Liver (tissue), 9 donors: ENCODE measurements around the gene RASGRF1. TPM values are rescaled to one million over a fixed set of nuclear protein-coding genes. Genes with fewer than 3 reads are reported as not detected.
A peak's percentile ranks its signal among the peaks of the same experiment; 100 is the strongest.

Experiments
- DNase-seq: peaks from one replicate; pipeline ENCODE4 v3.0.0-alpha.2; 2017; ENCODE audit warnings: low spot score
- H3K27ac ChIP-seq, 2 donors: one replicate each; pipeline ENCODE4 v1.7.0; 2013; ENCODE audit warnings: inconsistent platforms in 2 of 2, low read length in 2 of 2, control low read depth in 1 of 2, low read depth in 1 of 2, mild to moderate bottlenecking in 1 of 2
- H3K27me3 ChIP-seq, 4 donors: one replicate each; pipeline versions ENCODE4 v1.6.1 to v1.7.0; 2013; ENCODE audit warnings: low read length in 3 of 4, inconsistent platforms in 1 of 4, mild to moderate bottlenecking in 1 of 4, moderate library complexity in 1 of 4; ENCODE audit not compliant: control insufficient read depth in 4 of 4, insufficient read depth in 4 of 4
- H3K36me3 ChIP-seq, 4 donors: one replicate each; pipeline versions ENCODE4 v1.6.1 to v1.7.0; 2013; ENCODE audit warnings: low read length in 3 of 4, mild to moderate bottlenecking in 3 of 4, low read depth in 1 of 4, moderate library complexity in 1 of 4; ENCODE audit not compliant: control insufficient read depth in 4 of 4, insufficient read depth in 3 of 4
- H3K4me1 ChIP-seq, 4 donors: one replicate each; pipeline versions ENCODE4 v1.6.1 to v1.7.0; 2013; ENCODE audit warnings: low read length in 3 of 4, mild to moderate bottlenecking in 3 of 4, moderate library complexity in 1 of 4; ENCODE audit not compliant: control insufficient read depth in 4 of 4, insufficient read depth in 4 of 4
- H3K4me3 ChIP-seq, 3 donors: one replicate each; pipeline versions ENCODE4 v1.6.1 to v1.7.0; 2013; ENCODE audit warnings: low read length in 3 of 3, control low read depth in 1 of 3, low read depth in 1 of 3, mild to moderate bottlenecking in 1 of 3
- H3K9ac ChIP-seq, 2 donors: one replicate each; pipeline ENCODE4 v1.7.0; 2013; ENCODE audit warnings: low read length in 2 of 2, mild to moderate bottlenecking in 2 of 2, moderate library complexity in 2 of 2, control low read depth in 1 of 2, low read depth in 1 of 2
- H3K9me3 ChIP-seq, 4 donors: one replicate each; pipeline versions ENCODE4 v1.6.1 to v1.7.0; 2013; ENCODE audit warnings: low read length in 3 of 4; ENCODE audit not compliant: control insufficient read depth in 4 of 4
- ATF3 ChIP-seq: IDR thresholded peaks from 2 replicates; pipeline ENCODE4 v1.6.1; 2016; ENCODE audit warnings: antibody characterized with exemption
- EGR1 ChIP-seq, 2 donors: IDR thresholded peaks; 2 replicates each; pipeline ENCODE4 v1.6.1; 2016 to 2018; ENCODE audit warnings: antibody characterized with exemption in 2 of 2, low read depth in 2 of 2
- FOXA1 ChIP-seq: IDR thresholded peaks from 2 replicates; pipeline ENCODE4 v1.6.1; 2016; ENCODE audit warnings: antibody characterized with exemption
- FOXA2 ChIP-seq: IDR thresholded peaks from 2 replicates; pipeline ENCODE4 v1.6.1; 2016; ENCODE audit warnings: antibody characterized with exemption
- GABPA ChIP-seq, 2 donors: IDR thresholded peaks in 1 of 2; conservative IDR thresholded peaks in 1 of 2; 2 replicates each; pipeline ENCODE4 v1.6.1; 2016; ENCODE audit warnings: antibody characterized with exemption in 2 of 2, mild to moderate bottlenecking in 1 of 2, moderate library complexity in 1 of 2
- HNF4A ChIP-seq, 2 donors: conservative IDR thresholded peaks; 2 replicates each; pipeline ENCODE4 v1.6.1; 2016; ENCODE audit warnings: antibody characterized with exemption in 2 of 2, mild to moderate bottlenecking in 2 of 2
- HNF4G ChIP-seq: IDR thresholded peaks from 2 replicates; pipeline ENCODE4 v1.6.1; 2016; ENCODE audit warnings: antibody characterized with exemption
- JUND ChIP-seq, 2 donors: IDR thresholded peaks; 2 replicates each; pipeline ENCODE4 v1.6.1; 2016; ENCODE audit warnings: antibody characterized with exemption in 2 of 2
- NR2F2 ChIP-seq: IDR thresholded peaks from 2 replicates; pipeline ENCODE4 v1.6.1; 2016; ENCODE audit warnings: antibody characterized with exemption
- REST ChIP-seq: IDR thresholded peaks from 2 replicates; pipeline ENCODE4 v1.6.1; 2016; ENCODE audit warnings: antibody characterized with exemption, mild to moderate bottlenecking
- RXRA ChIP-seq, 2 donors: IDR thresholded peaks; 2 replicates each; pipeline ENCODE4 v1.6.1; 2017 to 2018; ENCODE audit warnings: antibody characterized with exemption in 2 of 2, mild to moderate bottlenecking in 1 of 2
- SP1 ChIP-seq: IDR thresholded peaks from 2 replicates; pipeline ENCODE4 v1.6.1; 2018; ENCODE audit warnings: antibody characterized with exemption, mild to moderate bottlenecking
- TAF1 ChIP-seq: conservative IDR thresholded peaks from 2 replicates; pipeline ENCODE4 v1.6.1; 2016; ENCODE audit warnings: antibody characterized with exemption, mild to moderate bottlenecking
- YY1 ChIP-seq: IDR thresholded peaks from 2 replicates; pipeline ENCODE4 v1.6.1; 2016; ENCODE audit warnings: antibody characterized with exemption, mild to moderate bottlenecking
- ZBTB33 ChIP-seq: IDR thresholded peaks from 2 replicates; pipeline ENCODE4 v1.6.1; 2016; ENCODE audit warnings: antibody characterized with exemption
- WGBS: extraction: QIAGEN DNeasy Blood & Tissue Kit; methylation state at CpG from one replicate; pipeline ENCODE4 v1.1.7; 2013; 5-methylcytosine and 5-hydroxymethylcytosine counted together
- polyA plus RNA-seq, 2 donors: library from polyadenylated mRNA; stranded (reverse) in 1 of 2; unstranded in 1 of 2; fragments of 200-250 nt in 1 of 2; fragments of >200 nt in 1 of 2; fragmentation: Nextera tagmentation in 1 of 2; extraction: Ambion mirVana in 1 of 2; gene quantifications; one replicate each; pipeline versions ENCODE4 v1.2.1 to v1.2.3, GENCODE V29; 2013 to 2015
- total RNA-seq, 2 donors: library from RNA; depleted of rRNA; stranded (reverse); fragments of >200 nt; gene quantifications; one replicate each; pipeline ENCODE4 v1.2.3, GENCODE V29; 2014
- TF ChIP-seq, protein P1 (sequence below): IDR thresholded peaks from 2 replicates; pipeline ENCODE4 v1.6.1; 2016; ENCODE audit warnings: antibody characterized with exemption
- TF ChIP-seq, protein P2 (sequence below): fragments of 150-350 bp; IDR thresholded peaks from 2 replicates; pipeline ENCODE4 v1.5.1; 2017; ENCODE audit warnings: improper control_type of control experiment, low read depth, low read length; ENCODE audit not compliant: missing input control
- donor health status: healthy.
- donor health status: healthy.
- donor health status: healthy.
- donor health status: healthy.
- donor health status: healthy.

RASGRF1 gene
- total and polyA plus RNA-seq, 4 donors, result 0.28 TPM; not detected in 3

GRCh38 chr15:78949461-78949860, 141.1 kb downstream of the RASGRF1 start:
- H3K9me3 ChIP-seq, result no peaks in the 10 kb centered on the region
- 0% methylated on average over 1 of the region's 1 CpG for WGBS
- no peaks in the 10 kb centered on the region for H3K36me3 ChIP-seq
- no peak overlapping the region for H3K4me3 ChIP-seq
- no peak overlapping the region for H3K9ac ChIP-seq
- no peak for DNase-seq
- peaks cover 9 to 38% (median 28%) of the 10 kb centered on the region in 4 donors for H3K4me1 ChIP-seq
- TF ChIP-seq ATF3, result no peak
- TF ChIP-seq TAF1, result no peak
- TF ChIP-seq EGR1 (IDR thresholded peaks at IDR 0.05; ENCODE audit: low read depth in 2 of 2), result no peak
- TF ChIP-seq JUND (IDR thresholded peaks at IDR 0.05), result no peak
- TF ChIP-seq, protein P1, sequence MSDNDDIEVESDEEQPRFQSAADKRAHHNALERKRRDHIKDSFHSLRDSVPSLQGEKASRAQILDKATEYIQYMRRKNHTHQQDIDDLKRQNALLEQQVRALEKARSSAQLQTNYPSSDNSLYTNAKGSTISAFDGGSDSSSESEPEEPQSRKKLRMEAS, result no peak
- TF ChIP-seq ZBTB33, result no peak
- peak overlapping the region; percentile 84 to 92 for H3K27ac ChIP-seq
- H3K27me3 ChIP-seq, result no peaks in the 10 kb centered on the region

- 95% methylated on average over 5 of the region's 5 CpGs for WGBS
- no peak for DNase-seq
Measured at GRCh38 chr15:78947506-78947905, 143.1 kb downstream of the RASGRF1 start.

DNA sequence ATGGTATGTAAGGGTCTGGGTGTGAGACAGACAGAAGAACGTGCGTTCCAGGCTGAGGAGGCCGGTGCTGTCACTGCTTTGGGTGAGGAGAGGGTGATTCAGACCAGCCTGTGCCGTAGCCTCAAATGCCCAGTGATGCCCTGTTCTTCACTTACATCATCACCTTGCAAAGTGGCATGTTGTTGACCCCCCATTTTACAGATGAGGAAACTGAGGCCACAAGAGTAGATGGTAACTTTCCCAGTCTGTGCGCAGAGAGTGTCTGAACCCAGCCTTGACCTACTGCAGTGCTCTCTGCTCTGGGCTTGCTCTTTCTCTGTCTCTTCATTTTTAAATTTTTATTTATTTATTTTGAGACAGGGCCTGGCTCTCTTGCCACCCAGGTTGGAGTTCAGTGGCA, 144.1 kb downstream of the RASGRF1 start:
- no peak overlapping the region for H3K4me3 ChIP-seq
- no peaks in the 10 kb centered on the region for H3K36me3 ChIP-seq
- H3K27me3 ChIP-seq, result no peaks in the 10 kb centered on the region
- H3K27ac ChIP-seq, result no peak overlapping the region
- TF ChIP-seq REST (no peak), YY1 (no peak), FOXA1 (no peak), GABPA (IDR thresholded peaks at IDR 0.05 in 1 of 2, conservative IDR thresholded peaks at IDR 0.05 in 1 of 2) (no peak), SP1 (no peak), RXRA (IDR thresholded peaks at IDR 0.05) (no peak), NR2F2 (no peak), JUND (IDR thresholded peaks at IDR 0.05) (no peak), TAF1 (no peak), FOXA2 (no peak), HNF4G (no peak), EGR1 (IDR thresholded peaks at IDR 0.05; ENCODE audit: low read depth in 2 of 2) (no peak), ZBTB33 (no peak)
- TF ChIP-seq, protein P2, sequence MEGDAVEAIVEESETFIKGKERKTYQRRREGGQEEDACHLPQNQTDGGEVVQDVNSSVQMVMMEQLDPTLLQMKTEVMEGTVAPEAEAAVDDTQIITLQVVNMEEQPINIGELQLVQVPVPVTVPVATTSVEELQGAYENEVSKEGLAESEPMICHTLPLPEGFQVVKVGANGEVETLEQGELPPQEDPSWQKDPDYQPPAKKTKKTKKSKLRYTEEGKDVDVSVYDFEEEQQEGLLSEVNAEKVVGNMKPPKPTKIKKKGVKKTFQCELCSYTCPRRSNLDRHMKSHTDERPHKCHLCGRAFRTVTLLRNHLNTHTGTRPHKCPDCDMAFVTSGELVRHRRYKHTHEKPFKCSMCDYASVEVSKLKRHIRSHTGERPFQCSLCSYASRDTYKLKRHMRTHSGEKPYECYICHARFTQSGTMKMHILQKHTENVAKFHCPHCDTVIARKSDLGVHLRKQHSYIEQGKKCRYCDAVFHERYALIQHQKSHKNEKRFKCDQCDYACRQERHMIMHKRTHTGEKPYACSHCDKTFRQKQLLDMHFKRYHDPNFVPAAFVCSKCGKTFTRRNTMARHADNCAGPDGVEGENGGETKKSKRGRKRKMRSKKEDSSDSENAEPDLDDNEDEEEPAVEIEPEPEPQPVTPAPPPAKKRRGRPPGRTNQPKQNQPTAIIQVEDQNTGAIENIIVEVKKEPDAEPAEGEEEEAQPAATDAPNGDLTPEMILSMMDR, result no peak
- TF ChIP-seq, protein P1, result no peak
- H3K4me1 ChIP-seq, result peaks cover 7 to 48% (median 24%) of the 10 kb centered on the region in 4 donors
- no peaks in the 10 kb centered on the region for H3K9me3 ChIP-seq
- 96% methylated on average over 5 of the region's 5 CpGs for WGBS
- no peak overlapping the region for H3K9ac ChIP-seq
- no peak for DNase-seq

More at GRCh38 chr15:78947506-78947905, 143.1 kb downstream of the RASGRF1 start:
- no peak for TF ChIP-seq HNF4A (conservative IDR thresholded peaks at IDR 0.05)
- Histone ChIP-seq H3K27me3 (no peaks in the 10 kb centered on the region), H3K4me3 (no peak overlapping the region), H3K36me3 (no peaks in the 10 kb centered on the region), H3K9ac (no peak overlapping the region), H3K27ac (no peak overlapping the region), H3K4me1 (peaks cover 9 to 52% (median 32%) of the 10 kb centered on the region in 4 donors), H3K9me3 (no peaks in the 10 kb centered on the region)
